GM06990 (cell line): Measurements from ENCODE around the gene MXI1.

ENCODE experiments used
- DNase-seq: peaks from one replicate; pipeline ENCODE4 v3.0.0-alpha.2; 2011; ENCODE audit not compliant: insufficient read length; ENCODE audit errors: extremely low read depth
- H3K27me3 ChIP-seq: replicated peaks from 2 replicates; pipeline ENCODE4 v1.6.0; 2011; ENCODE audit warnings: low read length; ENCODE audit not compliant: control insufficient read depth, insufficient read depth
- H3K36me3 ChIP-seq: 2 replicates; pipeline ENCODE4 v1.5.1; 2011; ENCODE audit warnings: low read length; ENCODE audit not compliant: control insufficient read depth, insufficient read depth
- H3K4me3 ChIP-seq: replicated peaks from 2 replicates; pipeline ENCODE4 v1.5.1; 2011; ENCODE audit warnings: low read depth, mild to moderate bottlenecking, control low read depth, low read length
- TF ChIP-seq, protein P1 (sequence below): IDR thresholded peaks from 2 replicates; pipeline ENCODE4 v1.5.1; 2011; ENCODE audit warnings: low read length, control low read depth, mild to moderate bottlenecking, inconsistent platforms; ENCODE audit not compliant: insufficient read depth, poor library complexity, severe bottlenecking

The MXI1 gene

DNA sequence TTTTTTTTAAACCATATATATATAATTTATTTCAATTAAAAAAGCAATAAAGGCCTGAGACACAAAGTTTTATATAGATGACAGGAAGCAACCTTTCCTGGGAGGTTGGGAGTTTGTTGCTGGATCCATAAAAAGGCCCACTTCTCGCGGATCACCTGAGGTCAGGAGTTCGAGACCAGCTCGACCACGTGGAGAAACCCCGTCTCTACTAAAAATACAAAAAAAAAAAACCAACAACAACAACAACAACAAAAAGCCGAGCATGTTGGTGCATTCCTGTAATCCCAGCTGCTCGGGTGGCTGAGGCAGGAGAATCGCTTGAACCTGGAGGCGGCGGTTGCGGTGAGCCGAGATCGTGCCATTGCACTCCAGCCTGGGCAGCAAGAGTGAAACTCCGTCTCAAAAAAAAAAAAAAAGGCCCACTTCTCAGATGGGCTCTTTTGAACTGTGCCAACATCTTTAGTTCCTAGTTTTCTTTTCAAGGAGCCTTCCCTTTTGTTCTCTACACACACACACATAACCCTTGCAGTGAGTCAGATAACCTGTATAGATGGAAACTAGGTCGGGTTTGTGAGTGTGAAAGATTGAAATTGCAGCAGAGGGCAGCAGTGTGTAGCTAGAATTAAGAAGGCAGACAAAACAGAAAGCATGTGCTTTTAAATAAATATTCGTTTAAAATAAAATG is 98.5 kb downstream of the MXI1 start:
- Histone ChIP-seq H3K27me3 (no peaks in the 10 kb centered on the region), H3K36me3 (peaks cover 2% of the 10 kb centered on the region), H3K4me3 (no peak overlapping the region)
- DNase-seq, result peak; percentile 57
- TF ChIP-seq, protein P1, sequence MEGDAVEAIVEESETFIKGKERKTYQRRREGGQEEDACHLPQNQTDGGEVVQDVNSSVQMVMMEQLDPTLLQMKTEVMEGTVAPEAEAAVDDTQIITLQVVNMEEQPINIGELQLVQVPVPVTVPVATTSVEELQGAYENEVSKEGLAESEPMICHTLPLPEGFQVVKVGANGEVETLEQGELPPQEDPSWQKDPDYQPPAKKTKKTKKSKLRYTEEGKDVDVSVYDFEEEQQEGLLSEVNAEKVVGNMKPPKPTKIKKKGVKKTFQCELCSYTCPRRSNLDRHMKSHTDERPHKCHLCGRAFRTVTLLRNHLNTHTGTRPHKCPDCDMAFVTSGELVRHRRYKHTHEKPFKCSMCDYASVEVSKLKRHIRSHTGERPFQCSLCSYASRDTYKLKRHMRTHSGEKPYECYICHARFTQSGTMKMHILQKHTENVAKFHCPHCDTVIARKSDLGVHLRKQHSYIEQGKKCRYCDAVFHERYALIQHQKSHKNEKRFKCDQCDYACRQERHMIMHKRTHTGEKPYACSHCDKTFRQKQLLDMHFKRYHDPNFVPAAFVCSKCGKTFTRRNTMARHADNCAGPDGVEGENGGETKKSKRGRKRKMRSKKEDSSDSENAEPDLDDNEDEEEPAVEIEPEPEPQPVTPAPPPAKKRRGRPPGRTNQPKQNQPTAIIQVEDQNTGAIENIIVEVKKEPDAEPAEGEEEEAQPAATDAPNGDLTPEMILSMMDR, result peak; percentile 71

DNA sequence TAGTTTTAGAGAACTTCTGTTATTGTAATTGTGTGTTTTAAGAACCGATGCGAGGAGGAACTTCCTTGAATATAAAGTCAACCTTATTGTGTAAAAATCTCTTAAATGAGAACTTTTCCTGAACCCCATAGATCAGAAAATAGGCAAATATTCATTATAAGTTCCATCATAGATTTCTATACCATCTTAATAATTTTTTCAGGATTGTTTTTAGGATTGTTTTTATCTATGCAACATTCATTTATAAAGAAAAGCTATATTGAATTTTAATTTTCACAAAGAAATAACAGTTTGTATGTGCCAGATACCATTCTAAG is 99.0 kb downstream of the MXI1 start:
- Histone ChIP-seq H3K36me3 (peaks cover 2% of the 10 kb centered on the region), H3K4me3 (no peak overlapping the region), H3K27me3 (no peaks in the 10 kb centered on the region)
- TF ChIP-seq, protein P1, result no peak
- DNase-seq, result no peak

DNA sequence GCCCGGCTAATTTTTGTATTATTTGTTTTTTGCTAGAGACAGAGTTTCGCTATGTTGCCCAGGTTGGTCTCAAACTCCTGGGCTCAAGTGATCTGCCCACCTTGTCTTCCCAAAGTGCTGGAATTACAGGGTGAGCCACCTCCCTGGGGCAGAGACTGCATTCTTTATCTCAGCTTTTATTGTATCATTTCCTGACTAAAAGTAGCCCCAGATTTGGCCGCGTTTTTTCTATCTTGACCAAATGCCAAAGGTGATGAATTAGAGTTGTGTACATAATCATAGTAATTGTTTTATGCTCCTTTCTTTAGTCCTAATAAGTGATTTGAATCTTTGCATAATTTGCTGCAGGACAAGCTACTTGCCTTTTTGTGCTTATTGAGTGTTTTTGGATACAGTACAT is 100.4 kb downstream of the MXI1 start:
- TF ChIP-seq, protein P1, result no peak
- Histone ChIP-seq H3K4me3 (no peak overlapping the region), H3K36me3 (no peaks in the 10 kb centered on the region), H3K27me3 (no peaks in the 10 kb centered on the region)
- DNase-seq, result no peak

DNA sequence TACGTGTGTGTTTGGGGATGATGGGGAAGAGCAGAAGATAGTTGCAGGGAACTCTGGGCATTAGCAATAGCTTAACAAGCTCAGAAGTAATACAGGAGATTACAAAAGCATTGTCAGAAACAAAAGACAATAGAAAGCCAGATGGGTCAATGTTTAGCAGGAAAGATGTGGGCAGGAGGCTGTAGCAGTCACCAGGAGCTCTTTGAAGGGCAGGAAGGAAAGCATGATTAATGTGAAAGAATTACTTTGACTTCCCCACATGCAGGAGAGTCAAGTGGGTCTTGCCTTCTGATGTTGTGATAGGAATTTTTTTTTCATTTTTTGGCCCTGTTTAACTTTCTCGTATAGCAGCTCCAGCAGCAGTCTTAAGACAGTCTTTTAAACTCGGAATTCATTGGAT is 103.3 kb downstream of the MXI1 start:
- DNase-seq, result no peak
- Histone ChIP-seq H3K36me3 (no peaks in the 10 kb centered on the region), H3K4me3 (no peak overlapping the region), H3K27me3 (no peaks in the 10 kb centered on the region)
- TF ChIP-seq, protein P1, result no peak

DNA sequence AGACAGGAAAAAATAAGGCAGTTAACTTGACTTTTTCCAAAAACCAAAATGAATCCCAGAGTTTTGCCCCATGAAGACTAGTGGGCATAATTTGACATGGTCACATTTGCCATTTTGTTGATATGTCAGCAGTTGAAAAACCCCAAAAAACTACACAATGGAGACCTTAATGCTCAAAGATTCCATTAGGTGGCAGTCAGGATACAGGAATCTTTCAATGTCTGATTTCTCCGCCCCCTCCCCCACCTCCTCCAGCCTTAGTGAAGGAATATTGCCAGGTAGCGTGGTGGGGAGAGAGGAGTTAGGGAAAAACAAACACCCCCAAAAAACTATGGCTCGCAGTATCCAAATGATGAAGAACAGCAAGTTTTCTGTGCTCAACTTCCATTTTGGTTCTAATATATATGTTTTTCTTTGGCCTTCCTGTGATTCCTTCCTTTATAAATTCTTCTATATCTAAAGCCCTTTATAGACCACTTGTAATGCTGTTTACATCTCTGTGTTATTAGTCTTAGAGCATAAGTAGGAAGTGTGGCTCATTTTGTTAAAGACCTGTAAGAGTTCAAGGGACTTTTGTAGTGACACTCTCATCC is 104.0 kb downstream of the MXI1 start:
- Histone ChIP-seq H3K4me3 (no peak overlapping the region), H3K36me3 (no peaks in the 10 kb centered on the region), H3K27me3 (no peaks in the 10 kb centered on the region)
- TF ChIP-seq, protein P1, result peak; percentile 64
- DNase-seq, result no peak
